CD4-positive, alpha-beta T cell treated with Interleukin-15 for 4 hours (primary cell): ENCODE measurements around the gene KCNMB4.

Source experiments
- DNase-seq: peaks from one replicate; pipeline ENCODE4 v3.0.0-alpha.2; 2020; ENCODE audit warnings: low spot score

Gene KCNMB4

GRCh38 chr12:70365648-70366518, at the start of gene KCNMB4:
KCNMB4 (plus strand) TSS chr12:70366290; CDS start chr12:70366735, 445 bp downstream.
- DNase-seq = peak; percentile 57

- DNase-seq = no peak
These were observed 48.3 kb upstream of the KCNMB4 start for GRCh38 chr12:70317781-70318180.

GRCh38 chr12:70319605-70320004, 46.5 kb upstream of the KCNMB4 start:
- no peak for DNase-seq

- no peak for DNase-seq
These were observed 44.9 kb upstream of the KCNMB4 start for GRCh38 chr12:70321191-70321590.

- DNase-seq = no peak
These were observed 38.5 kb upstream of the KCNMB4 start for GRCh38 chr12:70327541-70327940.

GRCh38 chr12:70329728-70330127, 36.4 kb upstream of the KCNMB4 start:
- no peak for DNase-seq

GRCh38 chr12:70330158-70330557, 35.9 kb upstream of the KCNMB4 start:
- DNase-seq = no peak

GRCh38 chr12:70332236-70332635, 33.9 kb upstream of the KCNMB4 start:
- DNase-seq = no peak

GRCh38 chr12:70334742-70335141, 31.3 kb upstream of the KCNMB4 start:
- no peak for DNase-seq

GRCh38 chr12:70338531-70338930, 27.6 kb upstream of the KCNMB4 start:
- no peak for DNase-seq

GRCh38 chr12:70351076-70351475, 15.0 kb upstream of the KCNMB4 start:
- DNase-seq = no peak

- DNase-seq = no peak
These were observed 12.1 kb upstream of the KCNMB4 start for GRCh38 chr12:70353780-70354660.

- no peak for DNase-seq
These were observed 11.3 kb upstream of the KCNMB4 start for GRCh38 chr12:70354787-70355186.

- no peak for DNase-seq
These were observed 10.1 kb upstream of the KCNMB4 start for GRCh38 chr12:70355972-70356371.

GRCh38 chr12:70359458-70360197, 6.5 kb upstream of the KCNMB4 start:
- DNase-seq = no peak

- DNase-seq = no peak
These were observed 5.9 kb upstream of the KCNMB4 start for GRCh38 chr12:70360218-70360617.

- no peak for DNase-seq
These were observed 1.2 kb upstream of the KCNMB4 start for GRCh38 chr12:70364695-70365397.

GRCh38 chr12:70365398-70365647, 767 bp upstream of the KCNMB4 start:
- no peak for DNase-seq

GRCh38 chr12:70366581-70367257, 629 bp downstream of the KCNMB4 start:
- DNase-seq = peak; percentile 56

GRCh38 chr12:70367258-70368141, 1.4 kb downstream of the KCNMB4 start:
- no peak for DNase-seq
